Astrocyte (in vitro differentiated cells and primary cell): ENCODE results near the gene PCDHA1. TPM values are rescaled to one million over a fixed set of nuclear protein-coding genes. Genes with fewer than 3 reads are reported as not detected.
A peak's percentile ranks its signal among the peaks of the same experiment; 100 is the strongest.

Experiments
- DNase-seq: peaks from one replicate; pipeline ENCODE4 v3.0.0-alpha.2; 2010; ENCODE audit warnings: low read depth
- FAIRE-seq: peaks from 2 replicates; lab custom pipeline; 2011; peaks lifted over from hg19 to GRCh38; lab: Jason Lieb, UNC
- H2AFZ ChIP-seq: 2 replicates; pipeline ENCODE4 v1.6.0; 2012; ENCODE audit warnings: low read depth, low read length, inconsistent platforms
- H3K27ac ChIP-seq: 2 replicates; pipeline ENCODE4 v1.5.1; 2011; ENCODE audit warnings: low read depth, low read length, inconsistent platforms
- H3K27me3 ChIP-seq: 2 replicates; pipeline ENCODE4 v1.6.0; 2011; ENCODE audit warnings: low read length, inconsistent platforms; ENCODE audit not compliant: insufficient read depth
- H3K36me3 ChIP-seq: 2 replicates; pipeline ENCODE4 v1.5.1; 2011; ENCODE audit warnings: low read length, inconsistent platforms; ENCODE audit not compliant: insufficient read depth
- H3K4me1 ChIP-seq: 2 replicates; pipeline ENCODE4 v1.5.1; 2011; ENCODE audit warnings: low read length, inconsistent platforms; ENCODE audit not compliant: insufficient read depth
- H3K4me2 ChIP-seq: 2 replicates; pipeline ENCODE4 v1.6.0; 2012; ENCODE audit warnings: low read length, inconsistent platforms
- H3K4me3 ChIP-seq: 2 replicates; pipeline ENCODE4 v1.5.1; 2011; ENCODE audit warnings: low read depth, mild to moderate bottlenecking, low read length, inconsistent platforms; ENCODE audit not compliant: insufficient read depth
- H3K79me2 ChIP-seq: 2 replicates; pipeline ENCODE4 v1.6.0; 2012; ENCODE audit warnings: mild to moderate bottlenecking, low read length, inconsistent platforms; ENCODE audit not compliant: insufficient read depth
- H3K9ac ChIP-seq: 2 replicates; pipeline ENCODE4 v1.6.0; 2012; ENCODE audit warnings: mild to moderate bottlenecking, low read length, inconsistent platforms
- H3K9me3 ChIP-seq: 2 replicates; pipeline ENCODE4 v1.5.1; 2012; ENCODE audit warnings: low read depth, mild to moderate bottlenecking, low read length, inconsistent platforms; ENCODE audit not compliant: insufficient read depth
- H4K20me1 ChIP-seq: 2 replicates; pipeline ENCODE4 v1.6.0; 2012; ENCODE audit warnings: low read length, inconsistent platforms; ENCODE audit not compliant: insufficient read depth
- H3K27ac Mint-ChIP-seq: one replicate; pipeline ENCODE4 v1.8.0; 2021; ENCODE audit warnings: mild to moderate bottlenecking, mixed read lengths; ENCODE audit not compliant: unreplicated experiment
- H3K27me3 Mint-ChIP-seq: one replicate; pipeline ENCODE4 v1.8.0; 2021; ENCODE audit warnings: low read depth, mixed read lengths; ENCODE audit not compliant: unreplicated experiment
- H3K36me3 Mint-ChIP-seq: one replicate; pipeline ENCODE4 v1.8.0; 2021; ENCODE audit warnings: low read depth, mixed read lengths; ENCODE audit not compliant: unreplicated experiment
- H3K4me1 Mint-ChIP-seq: one replicate; pipeline ENCODE4 v1.8.0; 2021; ENCODE audit warnings: low read depth, mixed read lengths; ENCODE audit not compliant: unreplicated experiment
- H3K4me3 Mint-ChIP-seq: one replicate; pipeline ENCODE4 v1.8.0; 2021; ENCODE audit warnings: mild to moderate bottlenecking, moderate library complexity, mixed read lengths; ENCODE audit not compliant: unreplicated experiment
- H3K9me3 Mint-ChIP-seq: one replicate; pipeline ENCODE4 v1.8.0; 2021; ENCODE audit warnings: mild to moderate bottlenecking, mixed read lengths; ENCODE audit not compliant: unreplicated experiment
- EZH2 ChIP-seq: IDR thresholded peaks from 2 replicates; pipeline ENCODE4 v1.6.1; 2012; ENCODE audit warnings: mild to moderate bottlenecking, low read length, inconsistent platforms; ENCODE audit not compliant: insufficient read depth
- total RNA-seq: library from RNA; stranded (reverse); gene quantifications from 2 replicates; pipeline ENCODE4 v1.2.1, GENCODE V29; 2021
- TF ChIP-seq, protein P1 (sequence below): IDR thresholded peaks from 2 replicates; pipeline ENCODE4 v1.5.1; 2011; ENCODE audit warnings: low read depth, mild to moderate bottlenecking, inconsistent platforms, low read length, moderate library complexity; ENCODE audit not compliant: insufficient read depth

Gene PCDHA1
- total RNA-seq, 1 donor from 2014 or later = not detected

DNA sequence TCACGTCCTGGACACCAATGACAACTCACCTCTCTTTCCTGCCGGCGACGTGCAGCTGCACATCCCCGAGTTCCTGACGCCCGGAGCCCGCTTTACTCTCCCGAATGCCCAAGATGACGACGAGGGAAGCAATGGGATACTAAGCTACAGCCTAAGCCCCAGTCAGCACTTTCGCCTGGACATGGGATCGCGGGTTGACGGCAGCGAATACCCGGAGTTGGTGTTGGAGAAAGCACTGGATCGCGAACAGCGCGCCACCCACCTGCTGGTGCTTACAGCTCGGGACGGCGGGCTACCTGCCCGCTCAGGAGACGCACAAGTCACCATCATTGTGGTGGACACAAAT is 141.3 kb downstream of the PCDHA1 start:
- Histone ChIP-seq H3K36me3 (no peaks in the 10 kb centered on the region), H3K4me1 (peaks cover 3% of the 10 kb centered on the region), H4K20me1 (no peaks in the 10 kb centered on the region), H3K9me3 (peaks cover 11% of the 10 kb centered on the region), H3K4me2 (peak overlapping the region; percentile 80), H2AFZ (peak overlapping the region; percentile 78), H3K27ac (no peak overlapping the region), H3K79me2 (no peaks in the 10 kb centered on the region), H3K27me3 (peaks cover 13% of the 10 kb centered on the region), H3K4me3 (peak overlapping the region; percentile 37), H3K9ac (no peak overlapping the region)
- peaks cover 2% of the 10 kb centered on the region for H3K4me1 Mint-ChIP-seq
- TF ChIP-seq, protein P1, sequence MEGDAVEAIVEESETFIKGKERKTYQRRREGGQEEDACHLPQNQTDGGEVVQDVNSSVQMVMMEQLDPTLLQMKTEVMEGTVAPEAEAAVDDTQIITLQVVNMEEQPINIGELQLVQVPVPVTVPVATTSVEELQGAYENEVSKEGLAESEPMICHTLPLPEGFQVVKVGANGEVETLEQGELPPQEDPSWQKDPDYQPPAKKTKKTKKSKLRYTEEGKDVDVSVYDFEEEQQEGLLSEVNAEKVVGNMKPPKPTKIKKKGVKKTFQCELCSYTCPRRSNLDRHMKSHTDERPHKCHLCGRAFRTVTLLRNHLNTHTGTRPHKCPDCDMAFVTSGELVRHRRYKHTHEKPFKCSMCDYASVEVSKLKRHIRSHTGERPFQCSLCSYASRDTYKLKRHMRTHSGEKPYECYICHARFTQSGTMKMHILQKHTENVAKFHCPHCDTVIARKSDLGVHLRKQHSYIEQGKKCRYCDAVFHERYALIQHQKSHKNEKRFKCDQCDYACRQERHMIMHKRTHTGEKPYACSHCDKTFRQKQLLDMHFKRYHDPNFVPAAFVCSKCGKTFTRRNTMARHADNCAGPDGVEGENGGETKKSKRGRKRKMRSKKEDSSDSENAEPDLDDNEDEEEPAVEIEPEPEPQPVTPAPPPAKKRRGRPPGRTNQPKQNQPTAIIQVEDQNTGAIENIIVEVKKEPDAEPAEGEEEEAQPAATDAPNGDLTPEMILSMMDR = no peak
- no peak for TF ChIP-seq EZH2
- no peaks in the 10 kb centered on the region for H3K9me3 Mint-ChIP-seq
- H3K27ac Mint-ChIP-seq = peak overlapping the region; percentile 72
- no peaks in the 10 kb centered on the region for H3K36me3 Mint-ChIP-seq
- H3K4me3 Mint-ChIP-seq = peak overlapping the region; percentile 88
- H3K27me3 Mint-ChIP-seq = no peaks in the 10 kb centered on the region
- DNase-seq (no peak), FAIRE-seq (no peak)

- Mint-ChIP-seq H3K27ac (no peak overlapping the region), H3K4me1 (no peaks in the 10 kb centered on the region), H3K4me3 (no peak overlapping the region), H3K36me3 (no peaks in the 10 kb centered on the region), H3K27me3 (no peaks in the 10 kb centered on the region), H3K9me3 (no peaks in the 10 kb centered on the region)
- Histone ChIP-seq H4K20me1 (no peaks in the 10 kb centered on the region), H3K9me3 (no peaks in the 10 kb centered on the region), H3K27me3 (no peaks in the 10 kb centered on the region), H2AFZ (no peak overlapping the region), H3K9ac (no peak overlapping the region), H3K27ac (no peak overlapping the region), H3K36me3 (no peaks in the 10 kb centered on the region), H3K79me2 (no peaks in the 10 kb centered on the region), H3K4me1 (no peaks in the 10 kb centered on the region), H3K4me2 (no peak overlapping the region), H3K4me3 (no peak overlapping the region)
- no peak for TF ChIP-seq EZH2
- TF ChIP-seq, protein P1 = no peak
- no peak for DNase-seq
- FAIRE-seq = no peak
Observed at GRCh38 chr5:140934964-140935606, 149.1 kb downstream of the PCDHA1 start.

DNA sequence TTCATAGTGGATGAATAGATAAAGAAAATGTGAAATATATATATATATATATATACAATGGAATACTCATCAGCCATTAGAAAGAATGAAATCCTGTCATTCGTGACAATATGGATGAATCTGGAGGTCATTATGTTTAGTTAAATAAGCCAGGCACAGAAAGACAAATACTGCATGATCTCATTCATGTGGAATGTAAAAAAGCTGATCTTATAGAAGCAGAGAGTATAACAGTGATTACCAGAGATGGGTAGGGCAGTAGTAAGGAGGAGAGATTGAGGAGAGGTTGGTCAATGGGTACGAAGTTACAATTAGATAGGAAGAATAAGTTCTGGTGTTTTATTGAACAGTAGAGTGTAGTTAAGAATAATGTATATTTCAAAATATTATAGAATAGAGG is 160.6 kb downstream of the PCDHA1 start:
- DNase-seq (no peak), FAIRE-seq (no peak)
- no peak overlapping the region for H3K4me3 ChIP-seq
- H3K9ac ChIP-seq = no peak overlapping the region
- Mint-ChIP-seq H3K27me3 (no peaks in the 10 kb centered on the region), H3K27ac (no peak overlapping the region), H3K36me3 (peaks cover 4% of the 10 kb centered on the region), H3K4me1 (peaks cover 2% of the 10 kb centered on the region), H3K4me3 (no peak overlapping the region), H3K9me3 (peaks cover 10% of the 10 kb centered on the region)
- H2AFZ ChIP-seq = no peak overlapping the region
- H3K9me3 ChIP-seq = no peaks in the 10 kb centered on the region
- TF ChIP-seq EZH2 = no peak
- TF ChIP-seq, protein P1 = no peak
- no peaks in the 10 kb centered on the region for H3K4me1 ChIP-seq
- no peaks in the 10 kb centered on the region for H4K20me1 ChIP-seq
- H3K36me3 ChIP-seq = no peaks in the 10 kb centered on the region
- no peak overlapping the region for H3K4me2 ChIP-seq
- H3K79me2 ChIP-seq = no peaks in the 10 kb centered on the region
- no peaks in the 10 kb centered on the region for H3K27me3 ChIP-seq
- H3K27ac ChIP-seq = no peak overlapping the region
